ENCODE measurements around the gene TRAPPC14. TPM values are rescaled to one million over a fixed set of nuclear protein-coding genes. Genes with fewer than 3 reads are reported as not detected.

The TRAPPC14 gene
- total and polyA plus RNA-seq, 10 of the 15 experiments (the other 5 are each of a cell fraction or from before 2014, with no cell fraction given), result 0.21 to 24.7 (median 7.5) TPM

GRCh38 chr7:100154651-100155491 lies 3.7 kb downstream of the TRAPPC14 start:
- ChIA-PET SMC1A (ENCODE audit: uncharacterized antibody, unreplicated experiment) (interaction anchor here (1.1 kb wide), 1 partner anchor 21 kb away, joined by 3 read pairs; no protein-coding TSS in a partner anchor), POLR2A (interaction anchor here (0.5 to 1.1 kb wide), 3 partner anchors 20 to 199 kb away, joined by 3 to 5 read pairs (median 3); no protein-coding TSS in a partner anchor), RAD21 (ENCODE audit: unreplicated experiment) (no interaction called here), CTCF (interaction anchor here (2.7 kb wide), 1 partner anchor 14 kb away, joined by 9 read pairs; the partner anchor contains the start of gene GAL3ST4)
- DNase-seq (ENCODE audit: low read depth, low spot score) (no peak), FAIRE-seq (no peak), ATAC-seq (no peak)
- Histone ChIP-seq H3K9me3 (replicated peaks; ENCODE audit: control insufficient read depth, insufficient read depth, low read length) (no peaks in the 10 kb centered on the region), H3K79me2 (ENCODE audit: control insufficient read depth, insufficient read depth, low read length) (peaks cover 23% of the 10 kb centered on the region), H3K27ac (ENCODE audit: control insufficient read depth, insufficient read depth) (no peak overlapping the region), H3K4me2 (ENCODE audit: control insufficient read depth, insufficient read depth) (no peak overlapping the region), H3K9ac (ENCODE audit: control insufficient read depth, insufficient read depth, low read length) (no peak overlapping the region), H3K36me3 (ENCODE audit: control insufficient read depth in 2 of 2, insufficient read depth in 2 of 2, low read length in 1 of 2) (peaks cover 0 to 15% of the 10 kb centered on the region in 2 experiments), H3K4me3 (no peak overlapping the region), H3K27me3 (replicated peaks in 1 of 2; ENCODE audit: control insufficient read depth in 2 of 2, insufficient read depth in 2 of 2, low read length in 1 of 2) (no peaks in the 10 kb centered on the region), H2AFZ (ENCODE audit: control insufficient read depth, low read depth, low read length) (no peak overlapping the region), H3K4me1 (ENCODE audit: control insufficient read depth, insufficient read depth, low read length) (peaks cover 18% of the 10 kb centered on the region), H4K20me1 (ENCODE audit: control insufficient read depth, insufficient read depth) (no peaks in the 10 kb centered on the region)
- 76% methylated on average over 30 of the region's 30 CpGs for WGBS (ENCODE audit: insufficient coverage, insufficient replicate concordance, low lambda C conversion rate, missing lambda C conversion rate)
- TF ChIP-seq CREM (IDR thresholded peaks at IDR 0.05; ENCODE audit: low read depth) (no peak), ZBTB33 (IDR thresholded peaks at IDR 0.05) (no peak), ZZZ3 (IDR thresholded peaks at IDR 0.05; ENCODE audit: control insufficient read depth, insufficient read length, low read depth) (no peak), DPF2 (IDR thresholded peaks at IDR 0.05) (no peak)
- no TSS peak for BruUV-seq (replicated peaks)
- intact Hi-C loops (cut with micrococcal nuclease; ENCODE audit: unreplicated experiment) (no loop called here), in situ Hi-C loops (cut with MboI) (no loop called here)

Measured in GM12878 (cell line).